ENCODE measurements around the gene PLEKHG3.
A peak's percentile ranks its signal among the peaks of the same experiment; 100 is the strongest.

Gene PLEKHG3

DNA sequence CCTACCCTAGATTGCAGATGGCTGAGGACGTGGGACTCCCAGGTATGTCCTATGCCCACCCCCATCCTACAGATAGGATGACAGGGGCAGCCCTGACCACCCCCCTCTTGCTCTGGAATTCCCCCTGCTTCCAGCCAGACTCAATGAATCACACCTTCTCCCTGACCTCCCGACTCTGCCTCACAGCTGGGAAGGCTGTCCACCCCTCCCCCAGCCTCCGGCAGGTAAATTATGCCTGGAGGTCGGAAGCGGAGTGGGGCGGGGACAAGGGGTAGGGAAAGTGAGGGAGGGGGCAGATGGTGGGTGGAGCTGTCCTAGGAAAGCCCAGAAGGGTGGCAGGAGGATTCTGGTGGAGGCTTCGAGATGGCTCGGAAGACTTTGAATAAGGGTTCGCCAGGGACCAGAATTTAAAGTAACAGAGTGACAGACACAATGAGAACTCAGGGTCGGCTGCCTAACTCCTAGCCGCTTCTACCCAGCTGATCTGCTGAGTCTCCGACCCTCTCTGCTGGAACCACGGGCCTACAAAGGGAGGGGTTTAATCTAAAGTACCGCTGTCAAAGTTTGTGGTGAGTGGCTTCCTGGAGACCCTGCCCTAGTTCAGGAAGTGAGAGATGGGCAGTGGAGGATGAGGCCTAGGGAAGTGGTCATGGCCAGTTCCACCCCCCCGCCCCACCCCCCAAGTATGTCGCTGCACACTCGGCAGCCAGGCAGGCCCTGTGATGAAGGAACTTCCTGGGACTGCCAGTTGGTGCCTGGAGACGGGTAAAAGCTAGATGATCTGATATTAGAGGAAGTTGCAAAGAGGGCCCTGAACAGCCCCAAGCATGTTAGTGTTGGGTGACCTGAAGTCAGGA lies 4.2 kb downstream of the PLEKHG3 start:
- DNase-seq: no peak

GRCh38 chr14:64709126-64709525 lies 4.9 kb downstream of the PLEKHG3 start:
- DNase-seq: no peak

- DNase-seq: no peak
Observed at GRCh38 chr14:64711039-64711438, 6.8 kb downstream of the PLEKHG3 start.

GRCh38 chr14:64713677-64714076 lies 9.5 kb downstream of the PLEKHG3 start:
- no peak for DNase-seq

DNA sequence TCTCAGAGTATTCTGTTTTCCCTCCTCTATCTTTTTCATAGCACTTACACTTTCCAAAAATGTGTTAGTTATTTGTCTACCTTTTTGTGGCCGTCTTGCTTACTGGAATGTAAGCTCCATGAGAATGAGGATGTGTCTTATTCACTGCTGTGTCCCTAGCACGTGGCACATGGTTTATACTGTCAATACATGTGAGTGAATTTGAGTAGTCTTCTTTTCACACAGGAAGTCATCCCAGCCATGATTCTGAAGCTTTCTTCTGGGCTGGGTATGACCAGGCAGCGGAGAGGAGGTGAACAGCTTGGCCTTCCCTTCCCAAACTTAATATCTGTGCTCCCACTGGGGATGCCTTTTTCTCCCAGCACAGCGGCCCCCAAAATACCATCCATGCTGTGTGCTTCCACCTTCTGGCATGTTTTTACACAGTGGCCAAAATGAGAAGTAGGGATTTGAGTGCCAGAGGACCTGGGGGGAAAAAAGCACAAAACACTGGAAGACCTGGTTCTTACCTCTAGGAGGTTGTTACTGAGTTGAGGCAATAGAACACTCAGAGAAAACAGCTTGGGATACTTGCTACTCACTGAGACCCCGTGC lies 10.3 kb downstream of the PLEKHG3 start:
- no peak for DNase-seq

- DNase-seq: no peak
Observed at GRCh38 chr14:64715146-64715627, 11.0 kb downstream of the PLEKHG3 start.

- DNase-seq: no peak
Observed at GRCh38 chr14:64715628-64716412, 11.6 kb downstream of the PLEKHG3 start.

DNA sequence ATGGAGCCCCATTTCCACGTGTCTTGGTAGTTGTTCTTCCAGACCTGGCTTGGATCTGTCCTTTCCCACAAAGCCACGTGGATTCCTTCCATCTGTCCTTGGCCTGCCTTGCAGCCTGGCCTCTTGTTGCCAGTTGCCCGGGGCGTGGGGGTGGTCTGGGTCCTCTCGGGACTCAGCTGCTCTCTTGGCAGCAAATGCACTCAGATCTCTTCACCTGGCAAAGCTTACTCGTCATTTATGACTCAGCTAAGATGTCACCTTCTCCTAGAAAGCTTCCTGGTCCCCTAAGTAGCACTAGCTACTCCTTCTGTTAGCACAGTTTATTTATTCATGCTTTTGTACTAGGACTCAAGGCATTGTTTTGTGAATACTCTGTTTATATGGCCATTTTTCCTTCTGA lies 13.6 kb downstream of the PLEKHG3 start:
- DNase-seq: no peak

- DNase-seq: no peak
Observed at GRCh38 chr14:64718762-64719161, 14.5 kb downstream of the PLEKHG3 start.

- no peak for DNase-seq
Observed at GRCh38 chr14:64719601-64720000, 15.4 kb downstream of the PLEKHG3 start.

- DNase-seq: no peak
Observed at GRCh38 chr14:64720131-64720576, 15.9 kb downstream of the PLEKHG3 start.

GRCh38 chr14:64721391-64721791 lies 17.2 kb downstream of the PLEKHG3 start:
- no peak for DNase-seq

GRCh38 chr14:64721899-64722298 lies 17.7 kb downstream of the PLEKHG3 start:
- no peak for DNase-seq

- DNase-seq: no peak
Observed at GRCh38 chr14:64722842-64723447, 18.7 kb downstream of the PLEKHG3 start.

DNA sequence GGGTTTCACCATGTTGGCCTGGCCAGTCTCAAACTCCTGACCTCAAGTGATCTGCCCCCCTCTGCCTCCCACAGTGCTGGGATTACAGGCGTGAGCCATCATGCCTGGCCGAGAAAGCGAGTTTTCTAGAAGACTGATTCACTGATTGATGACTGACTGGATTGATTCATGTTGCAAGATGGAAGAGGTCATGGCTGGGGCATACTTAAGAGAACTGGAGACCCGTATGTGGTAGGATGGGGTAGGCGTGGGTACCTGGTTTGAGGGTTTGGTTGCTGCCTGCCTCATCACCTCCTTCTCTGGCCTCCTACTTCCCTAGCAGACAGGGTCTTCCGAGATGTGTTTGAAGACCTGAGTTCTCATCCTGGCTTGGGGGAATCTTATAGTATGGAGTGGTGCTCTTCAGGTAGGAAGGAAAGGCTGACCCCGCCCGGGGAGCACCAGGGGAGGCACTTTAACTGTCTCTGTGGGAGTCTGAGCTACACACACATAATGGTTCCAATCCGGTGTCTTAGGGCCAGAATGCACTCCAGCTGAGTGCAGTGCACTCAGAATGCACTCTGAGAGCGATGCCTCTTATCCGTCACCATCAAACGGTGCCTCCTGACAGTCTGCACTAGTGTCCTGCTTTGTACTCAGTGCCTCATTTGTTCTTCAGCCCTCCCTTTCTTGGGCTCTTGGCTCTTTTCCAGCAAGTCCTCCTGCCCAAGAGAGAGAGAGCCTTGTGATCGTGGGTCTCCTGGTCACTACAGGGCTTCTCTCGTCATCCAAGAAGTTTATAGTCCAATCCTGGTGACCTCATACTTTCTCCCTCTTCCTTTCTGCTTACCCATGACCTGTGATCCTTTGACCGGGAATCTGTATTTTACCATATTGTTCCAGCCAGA lies 19.7 kb downstream of the PLEKHG3 start:
- peak; percentile 26 to 31 for DNase-seq

DNA sequence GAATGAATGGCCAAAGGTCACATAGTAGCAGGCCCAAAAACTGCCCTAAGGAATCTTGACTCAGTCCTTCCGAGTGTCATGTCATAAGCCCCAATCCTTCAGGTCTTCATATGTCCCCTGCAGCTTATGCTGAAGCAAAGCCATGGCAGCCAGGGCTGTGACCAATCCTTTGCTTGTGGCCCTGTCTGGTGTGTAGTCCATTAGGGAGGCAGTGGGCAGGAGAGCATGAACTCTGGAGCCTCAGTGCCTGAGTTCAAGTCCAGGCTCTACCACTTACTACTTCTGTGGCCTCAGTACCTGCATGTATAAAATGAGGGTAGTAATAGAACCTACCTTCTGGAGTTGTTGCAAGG lies 20.3 kb downstream of the PLEKHG3 start:
- DNase-seq: no peak

DNA sequence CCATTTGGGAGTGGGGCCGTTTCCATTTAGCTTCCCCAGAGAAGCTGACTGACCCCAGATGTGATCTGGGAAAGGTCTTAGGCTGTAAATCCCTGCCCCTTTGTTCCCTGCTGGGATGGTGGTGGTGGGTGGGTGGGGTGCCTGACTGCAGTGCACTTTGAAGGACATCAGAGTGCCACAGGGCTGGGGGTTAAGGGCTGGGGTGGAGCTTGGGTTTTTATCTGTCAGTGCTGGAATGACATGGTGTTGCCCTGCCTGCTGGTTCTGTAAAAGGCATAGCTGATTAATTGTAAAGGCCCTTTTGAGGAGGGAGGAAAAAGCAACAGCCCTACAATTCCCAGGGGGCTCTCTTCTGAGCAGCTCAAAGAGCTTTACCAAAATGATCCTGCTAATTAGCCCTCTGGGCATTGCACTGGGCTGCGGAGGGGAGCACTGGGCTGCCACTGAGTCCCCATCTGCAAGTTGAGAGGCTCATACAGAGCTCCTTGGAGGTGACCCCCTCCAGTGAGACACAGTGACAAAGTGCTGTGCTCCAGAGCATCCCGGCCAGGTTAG lies 21.1 kb downstream of the PLEKHG3 start:
- DNase-seq: no peak

DNA sequence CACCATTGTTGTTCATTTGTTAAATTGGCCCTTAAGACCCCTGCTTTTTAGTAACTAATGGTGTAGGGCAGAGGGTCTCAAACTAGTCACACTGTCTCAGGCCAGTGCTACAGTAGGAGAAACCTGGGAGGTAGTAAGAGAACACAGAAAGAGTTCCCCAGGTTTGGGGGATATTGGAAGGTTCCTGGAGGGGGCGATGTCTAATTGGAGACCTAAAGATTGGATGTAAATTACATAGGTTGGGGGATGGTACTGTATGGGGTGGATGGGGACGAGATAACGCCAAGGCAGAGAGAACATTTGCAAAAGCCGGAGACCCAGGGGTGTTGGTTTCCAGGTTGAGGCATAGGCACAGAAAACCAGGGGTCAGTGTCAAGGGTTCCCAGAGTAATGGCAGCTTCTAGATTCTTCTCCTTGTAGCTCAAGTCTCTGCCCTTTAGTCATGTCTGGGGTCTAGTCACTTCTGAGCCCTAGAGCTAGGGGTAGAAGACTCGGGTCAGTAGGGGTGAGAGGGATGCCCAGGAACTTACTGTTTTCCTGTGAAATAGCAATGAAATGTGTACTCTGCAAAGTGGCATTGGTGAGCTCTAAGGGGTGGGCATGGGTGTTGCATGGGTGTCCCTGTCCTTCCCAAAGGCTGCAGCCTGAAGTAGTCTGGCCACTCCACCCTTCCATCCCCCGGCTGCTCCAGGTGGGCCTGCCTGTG lies 21.8 kb downstream of the PLEKHG3 start:
- DNase-seq: no peak

- DNase-seq: peak; percentile 52 to 53
Observed at GRCh38 chr14:64726585-64726890, 22.3 kb downstream of the PLEKHG3 start.

DNA sequence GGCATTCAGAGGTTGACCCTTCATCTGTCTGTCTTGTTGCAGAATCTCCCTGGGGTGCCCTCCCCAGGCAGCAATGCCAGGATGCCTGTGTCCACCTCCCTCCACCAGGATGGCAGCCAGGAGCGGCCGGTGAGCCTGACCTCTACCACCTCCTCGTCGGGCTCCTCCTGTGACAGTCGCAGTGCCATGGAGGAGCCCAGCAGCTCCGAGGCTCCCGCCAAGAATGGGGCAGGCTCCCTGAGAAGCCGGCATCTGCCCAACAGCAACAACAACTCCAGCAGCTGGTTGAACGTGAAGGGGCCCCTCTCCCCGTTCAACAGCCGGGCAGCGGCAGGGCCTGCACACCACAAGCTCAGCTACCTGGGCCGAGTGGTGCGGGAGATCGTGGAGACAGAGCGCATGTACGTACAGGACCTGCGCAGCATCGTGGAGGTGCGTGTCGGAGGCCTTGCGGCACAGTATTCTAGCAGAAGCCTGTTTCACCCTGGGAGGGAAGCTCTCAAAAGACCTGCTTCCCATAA lies 23.4 kb downstream of the PLEKHG3 start:
- no peak for DNase-seq

DNA sequence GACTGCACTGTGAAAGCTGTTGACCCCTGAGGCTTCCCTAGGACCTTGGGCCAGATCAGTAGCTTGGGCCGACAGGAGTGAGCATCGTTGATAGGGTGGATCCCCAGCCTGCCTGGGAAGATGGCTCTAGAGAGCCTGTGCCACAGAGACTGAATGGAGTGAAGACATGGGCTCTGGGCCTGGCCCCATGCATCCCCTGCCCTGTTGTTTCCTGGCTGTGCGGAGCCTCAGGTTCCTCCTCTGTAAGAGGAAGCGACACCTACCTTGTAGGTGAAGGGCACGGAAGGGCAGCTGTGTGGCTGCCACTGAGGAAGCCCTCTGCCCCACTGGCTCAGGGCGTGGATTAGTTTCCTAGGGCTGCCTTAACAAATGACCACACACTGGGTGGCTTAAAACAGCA lies 23.9 kb downstream of the PLEKHG3 start:
- DNase-seq: no peak

Measured in activated CD4-positive, alpha-beta T cell treated with anti-CD3 and anti-CD28 coated beads for 4 hours (primary cell).